NOMO-1 treated with DMSO at 0.1 percent for 48 hours (cell line): ENCODE data around the gene FIG4.
"Not testable (repeated sequence)": the region's sequence is repeated elsewhere in the genome, so short reads cannot be mapped to it uniquely, and the experiment has no call there.

Source experiments
- DNase-seq: peaks from one replicate; lab custom pipeline; 2025; ENCODE audit not compliant: unreplicated experiment; lab: John Stamatoyannopoulos, UW

The FIG4 gene

GRCh38 chr6:109841869-109842268 is 150.8 kb downstream of the FIG4 start:
- no peak for DNase-seq

- no peak for DNase-seq
Observed at GRCh38 chr6:109852713-109853112, 161.6 kb downstream of the FIG4 start.

- DNase-seq: no peak
Observed at GRCh38 chr6:109853426-109853825, 162.3 kb downstream of the FIG4 start.

- DNase-seq: no peak
Observed at GRCh38 chr6:109853951-109854350, 162.9 kb downstream of the FIG4 start.

GRCh38 chr6:109854541-109855308 is 163.6 kb downstream of the FIG4 start:
- DNase-seq: no peak

- not testable (repeated sequence) for DNase-seq
Observed at GRCh38 chr6:109855476-109856040, 164.5 kb downstream of the FIG4 start.

- no peak for DNase-seq
Observed at GRCh38 chr6:109861946-109862345, 170.8 kb downstream of the FIG4 start.

- no peak for DNase-seq
Observed at GRCh38 chr6:109864050-109864449, 173.0 kb downstream of the FIG4 start.

GRCh38 chr6:109865968-109866367 is 174.9 kb downstream of the FIG4 start:
- no peak for DNase-seq

- no peak for DNase-seq
Observed at GRCh38 chr6:109867009-109867969, 176.2 kb downstream of the FIG4 start.

GRCh38 chr6:109867970-109868358 is 176.9 kb downstream of the FIG4 start:
- no peak for DNase-seq

- DNase-seq: not testable (repeated sequence)
Observed at GRCh38 chr6:109869398-109870088, 178.4 kb downstream of the FIG4 start.

- no peak for DNase-seq
Observed at GRCh38 chr6:109870089-109870410, 179.0 kb downstream of the FIG4 start.

GRCh38 chr6:109872549-109872948 is 181.5 kb downstream of the FIG4 start:
- DNase-seq: no peak

GRCh38 chr6:109872968-109873545 is 182.0 kb downstream of the FIG4 start:
- peak; percentile 56 for DNase-seq

GRCh38 chr6:109874086-109874485 is 183.0 kb downstream of the FIG4 start:
- DNase-seq: no peak

- DNase-seq: no peak
Observed at GRCh38 chr6:109874621-109875020, 183.5 kb downstream of the FIG4 start.
